ENCODE measurements around the gene CFAP97D1.

DNA sequence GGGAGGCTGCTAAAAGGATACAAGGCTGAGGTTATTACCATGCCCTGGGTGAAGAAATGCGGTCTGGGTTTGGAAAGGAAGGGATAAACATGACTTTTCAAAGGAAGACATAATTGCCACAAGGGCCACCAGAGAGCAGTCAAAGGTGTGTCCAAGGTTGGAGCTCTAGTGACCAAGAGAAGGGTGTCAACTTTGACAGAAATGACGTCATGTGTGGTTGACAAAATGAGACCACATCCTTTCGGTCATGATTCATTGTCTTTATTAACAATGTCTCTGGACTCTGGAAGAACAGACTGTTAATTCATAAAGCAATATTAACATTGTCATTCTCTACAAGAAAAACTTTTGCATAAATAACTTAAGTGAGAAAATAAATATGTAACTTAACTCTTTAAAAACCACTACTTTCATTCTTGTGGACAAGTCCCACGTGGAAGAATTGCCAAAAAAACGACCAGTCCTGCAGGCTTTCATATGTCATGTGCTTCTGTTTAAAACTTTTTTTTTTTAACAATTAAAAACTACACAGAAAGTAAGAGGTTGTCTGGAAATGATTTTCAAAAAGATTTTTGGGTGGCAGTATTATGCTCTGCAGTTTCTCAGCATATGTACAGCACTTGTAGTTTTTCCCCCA is 26.6 kb upstream of the CFAP97D1 start:
- TF ChIP-seq, protein P1, sequence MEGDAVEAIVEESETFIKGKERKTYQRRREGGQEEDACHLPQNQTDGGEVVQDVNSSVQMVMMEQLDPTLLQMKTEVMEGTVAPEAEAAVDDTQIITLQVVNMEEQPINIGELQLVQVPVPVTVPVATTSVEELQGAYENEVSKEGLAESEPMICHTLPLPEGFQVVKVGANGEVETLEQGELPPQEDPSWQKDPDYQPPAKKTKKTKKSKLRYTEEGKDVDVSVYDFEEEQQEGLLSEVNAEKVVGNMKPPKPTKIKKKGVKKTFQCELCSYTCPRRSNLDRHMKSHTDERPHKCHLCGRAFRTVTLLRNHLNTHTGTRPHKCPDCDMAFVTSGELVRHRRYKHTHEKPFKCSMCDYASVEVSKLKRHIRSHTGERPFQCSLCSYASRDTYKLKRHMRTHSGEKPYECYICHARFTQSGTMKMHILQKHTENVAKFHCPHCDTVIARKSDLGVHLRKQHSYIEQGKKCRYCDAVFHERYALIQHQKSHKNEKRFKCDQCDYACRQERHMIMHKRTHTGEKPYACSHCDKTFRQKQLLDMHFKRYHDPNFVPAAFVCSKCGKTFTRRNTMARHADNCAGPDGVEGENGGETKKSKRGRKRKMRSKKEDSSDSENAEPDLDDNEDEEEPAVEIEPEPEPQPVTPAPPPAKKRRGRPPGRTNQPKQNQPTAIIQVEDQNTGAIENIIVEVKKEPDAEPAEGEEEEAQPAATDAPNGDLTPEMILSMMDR (IDR thresholded peaks at IDR 0.05), result no peak
- no peak for TF ChIP-seq POLR2A (IDR thresholded peaks at IDR 0.05)
